Bronchial epithelial cell (primary cell): Measurements from ENCODE around the gene NANOS2. TPM values are rescaled to one million over a fixed set of nuclear protein-coding genes. Genes with fewer than 3 reads are reported as not detected.

ENCODE experiments used
- DNase-seq: peaks from one replicate; pipeline ENCODE4 v3.0.0-alpha.2; 2010; ENCODE audit warnings: low read depth
- FAIRE-seq: peaks from 2 replicates; lab custom pipeline; 2011; peaks lifted over from hg19 to GRCh38; lab: Jason Lieb, UNC
- H3K27me3 ChIP-seq: 2 replicates; pipeline ENCODE4 v1.5.1; 2011; ENCODE audit warnings: low read length; ENCODE audit not compliant: control insufficient read depth, insufficient read depth
- H3K36me3 ChIP-seq: 2 replicates; pipeline ENCODE4 v1.5.1; 2011; ENCODE audit warnings: low read length; ENCODE audit not compliant: control insufficient read depth, insufficient read depth
- H3K4me3 ChIP-seq: 2 replicates; pipeline ENCODE4 v1.5.1; 2011; ENCODE audit warnings: mild to moderate bottlenecking, low read depth, low read length, control low read depth
- total RNA-seq: library from RNA; depleted of rRNA; stranded (reverse); fragments of >200 nt; gene quantifications from 2 replicates; pipeline ENCODE4 v1.2.1, GENCODE V29; 2014
- TF ChIP-seq, protein P1 (sequence below): IDR thresholded peaks from 2 replicates; pipeline ENCODE4 v1.5.1; 2011; ENCODE audit warnings: mild to moderate bottlenecking, moderate library complexity, low read length, control low read depth, inconsistent platforms; ENCODE audit not compliant: insufficient read depth, severe bottlenecking

NANOS2 gene
- not detected in 2 replicates for total RNA-seq

DNA sequence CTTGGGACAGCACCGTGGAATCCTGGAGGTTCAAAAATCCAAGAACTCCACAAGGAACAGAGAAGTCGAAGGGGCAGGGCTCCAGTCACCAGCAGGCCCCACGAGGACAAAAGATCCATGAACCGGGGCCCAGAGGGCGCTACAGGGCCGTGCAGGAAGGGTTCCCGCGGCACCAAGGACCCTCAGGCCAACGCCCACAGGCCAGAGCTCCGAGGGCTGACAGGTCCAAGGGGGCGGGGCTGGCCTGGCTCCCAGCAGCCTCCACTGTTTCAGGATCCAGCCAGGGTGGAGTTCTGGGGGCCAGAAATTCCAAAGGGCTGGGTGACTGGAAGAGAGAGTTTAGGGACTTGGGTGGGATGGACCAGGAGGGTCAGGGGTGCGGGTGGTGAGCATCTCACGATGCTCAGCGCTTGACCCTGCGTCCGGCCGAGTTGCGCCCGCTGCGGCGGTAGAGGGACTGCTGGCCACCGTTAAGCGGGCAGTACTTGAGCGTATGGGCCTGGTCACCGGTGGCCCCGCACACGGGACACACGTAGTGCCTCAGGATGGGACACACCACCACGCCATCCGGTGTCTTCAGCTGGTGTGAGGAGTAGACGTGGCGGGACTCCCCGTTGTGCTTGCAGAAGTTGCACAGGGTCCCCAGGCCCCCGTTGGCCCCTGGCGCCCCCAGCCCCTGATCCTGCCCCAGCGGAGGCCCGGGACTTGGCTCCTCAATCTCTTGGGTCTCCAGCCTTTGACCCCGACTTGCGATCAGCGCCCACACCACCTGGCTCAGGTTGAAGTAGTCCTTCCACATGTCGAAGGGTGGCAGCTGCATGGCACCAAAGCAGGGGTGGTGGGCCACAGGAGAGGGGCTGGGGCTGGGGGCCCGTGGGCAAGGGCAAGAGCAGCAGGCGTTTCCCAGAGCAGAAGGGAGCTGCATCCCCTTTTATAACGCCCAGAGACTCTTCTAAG, at the start of gene NANOS2:
Gene NANOS2, minus strand, starts transcription at position 905 of the 957 bp plus-strand sequence. Its CDS starts 85 bp downstream, at position 820.
- Histone ChIP-seq H3K27me3 (no peaks in the 10 kb centered on the region), H3K4me3 (no peak within 1 kb of the TSS), H3K36me3 (no peaks in the 10 kb centered on the region)
- TF ChIP-seq, protein P1, sequence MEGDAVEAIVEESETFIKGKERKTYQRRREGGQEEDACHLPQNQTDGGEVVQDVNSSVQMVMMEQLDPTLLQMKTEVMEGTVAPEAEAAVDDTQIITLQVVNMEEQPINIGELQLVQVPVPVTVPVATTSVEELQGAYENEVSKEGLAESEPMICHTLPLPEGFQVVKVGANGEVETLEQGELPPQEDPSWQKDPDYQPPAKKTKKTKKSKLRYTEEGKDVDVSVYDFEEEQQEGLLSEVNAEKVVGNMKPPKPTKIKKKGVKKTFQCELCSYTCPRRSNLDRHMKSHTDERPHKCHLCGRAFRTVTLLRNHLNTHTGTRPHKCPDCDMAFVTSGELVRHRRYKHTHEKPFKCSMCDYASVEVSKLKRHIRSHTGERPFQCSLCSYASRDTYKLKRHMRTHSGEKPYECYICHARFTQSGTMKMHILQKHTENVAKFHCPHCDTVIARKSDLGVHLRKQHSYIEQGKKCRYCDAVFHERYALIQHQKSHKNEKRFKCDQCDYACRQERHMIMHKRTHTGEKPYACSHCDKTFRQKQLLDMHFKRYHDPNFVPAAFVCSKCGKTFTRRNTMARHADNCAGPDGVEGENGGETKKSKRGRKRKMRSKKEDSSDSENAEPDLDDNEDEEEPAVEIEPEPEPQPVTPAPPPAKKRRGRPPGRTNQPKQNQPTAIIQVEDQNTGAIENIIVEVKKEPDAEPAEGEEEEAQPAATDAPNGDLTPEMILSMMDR: no peak
- DNase-seq: no peak
- FAIRE-seq: no peak

DNA sequence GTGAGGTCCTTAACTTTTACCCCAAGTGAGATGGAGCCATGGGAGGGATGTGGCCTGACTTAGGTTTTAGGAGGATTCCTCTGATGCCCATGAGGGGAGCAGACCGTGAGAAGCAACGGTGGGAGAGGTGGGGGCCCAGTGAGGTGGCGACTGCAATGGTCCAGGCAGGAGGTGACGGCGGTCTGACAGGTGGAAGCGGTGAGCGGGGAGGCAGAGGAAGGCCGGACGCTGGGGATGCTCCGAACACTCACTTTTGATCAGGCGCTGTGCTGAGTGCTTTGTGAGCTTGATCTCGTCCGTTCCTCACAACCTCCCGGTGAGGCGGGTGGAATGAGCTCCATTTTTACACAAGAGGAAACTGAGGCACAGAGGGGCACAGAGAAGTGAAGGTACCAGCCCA, 47.4 kb upstream of the NANOS2 start:
- Histone ChIP-seq H3K4me3 (no peak overlapping the region), H3K27me3 (peaks cover 3% of the 10 kb centered on the region), H3K36me3 (no peaks in the 10 kb centered on the region)
- TF ChIP-seq, protein P1: no peak
- no peak for FAIRE-seq
- DNase-seq: no peak

DNA sequence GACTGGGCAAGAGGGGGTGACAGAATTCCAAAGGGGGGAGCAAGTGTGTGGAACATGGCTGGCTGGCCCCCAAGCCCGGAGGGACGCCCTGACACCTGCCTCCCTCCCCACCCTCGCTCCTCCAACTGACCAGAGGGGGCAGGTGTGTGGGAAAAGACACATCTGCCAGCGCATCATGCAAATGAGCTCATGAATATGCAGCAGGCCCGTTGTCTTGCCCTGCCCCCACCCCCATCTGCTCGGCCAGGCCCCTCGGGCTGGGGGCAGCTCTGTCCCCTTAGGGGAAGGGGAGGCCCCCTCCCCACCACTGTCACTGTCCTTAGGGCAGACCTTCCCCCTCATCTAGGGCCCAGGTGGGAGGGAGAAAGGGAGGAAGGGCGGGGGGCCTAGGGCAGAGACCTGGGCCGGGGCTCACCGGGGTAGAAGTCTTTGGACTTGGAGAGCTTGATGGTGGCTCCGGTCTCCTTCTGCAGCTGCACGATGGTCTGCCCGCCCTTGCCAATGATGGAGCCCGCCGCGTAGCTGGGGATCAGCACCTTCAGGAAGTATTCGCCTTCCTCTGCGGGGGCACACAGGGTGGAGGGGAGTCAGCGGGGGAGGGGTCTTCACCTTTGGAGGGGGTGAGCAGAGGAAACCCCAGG, 46.1 kb upstream of the NANOS2 start:
- FAIRE-seq (no peak), DNase-seq (no peak)
- no peaks in the 10 kb centered on the region for H3K36me3 ChIP-seq
- TF ChIP-seq, protein P1: peak; percentile 8
- H3K27me3 ChIP-seq: peaks cover 2% of the 10 kb centered on the region
- H3K4me3 ChIP-seq: no peak overlapping the region

DNA sequence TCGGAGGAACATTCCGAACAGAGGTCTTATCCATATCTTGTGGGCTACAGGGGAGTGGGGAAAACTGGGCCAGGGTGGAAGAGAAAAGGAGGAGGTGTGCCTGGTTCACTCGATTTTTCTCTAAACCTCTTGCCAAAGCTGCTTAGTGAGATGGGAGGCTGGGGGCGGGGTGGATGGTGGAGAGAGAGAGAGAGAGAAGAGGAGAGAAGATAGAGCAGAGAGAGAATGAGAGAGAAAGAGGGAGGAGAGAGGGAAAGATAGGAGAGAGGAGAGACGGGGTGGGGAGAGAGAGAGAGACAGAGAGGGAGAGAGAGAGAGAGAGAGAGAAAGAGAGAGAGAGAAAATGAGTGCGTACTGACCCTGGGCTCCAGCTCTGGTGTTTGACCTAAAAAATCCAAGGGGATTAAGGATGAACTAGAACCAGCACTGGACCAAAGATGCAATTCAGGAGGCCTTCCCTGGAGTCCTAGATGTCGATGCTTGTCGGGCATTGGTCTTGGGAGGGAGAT, 45.0 kb upstream of the NANOS2 start:
- FAIRE-seq: no peak
- no peaks in the 10 kb centered on the region for H3K36me3 ChIP-seq
- peaks cover 2% of the 10 kb centered on the region for H3K27me3 ChIP-seq
- TF ChIP-seq, protein P1: no peak
- DNase-seq: no peak
- H3K4me3 ChIP-seq: no peak overlapping the region

DNA sequence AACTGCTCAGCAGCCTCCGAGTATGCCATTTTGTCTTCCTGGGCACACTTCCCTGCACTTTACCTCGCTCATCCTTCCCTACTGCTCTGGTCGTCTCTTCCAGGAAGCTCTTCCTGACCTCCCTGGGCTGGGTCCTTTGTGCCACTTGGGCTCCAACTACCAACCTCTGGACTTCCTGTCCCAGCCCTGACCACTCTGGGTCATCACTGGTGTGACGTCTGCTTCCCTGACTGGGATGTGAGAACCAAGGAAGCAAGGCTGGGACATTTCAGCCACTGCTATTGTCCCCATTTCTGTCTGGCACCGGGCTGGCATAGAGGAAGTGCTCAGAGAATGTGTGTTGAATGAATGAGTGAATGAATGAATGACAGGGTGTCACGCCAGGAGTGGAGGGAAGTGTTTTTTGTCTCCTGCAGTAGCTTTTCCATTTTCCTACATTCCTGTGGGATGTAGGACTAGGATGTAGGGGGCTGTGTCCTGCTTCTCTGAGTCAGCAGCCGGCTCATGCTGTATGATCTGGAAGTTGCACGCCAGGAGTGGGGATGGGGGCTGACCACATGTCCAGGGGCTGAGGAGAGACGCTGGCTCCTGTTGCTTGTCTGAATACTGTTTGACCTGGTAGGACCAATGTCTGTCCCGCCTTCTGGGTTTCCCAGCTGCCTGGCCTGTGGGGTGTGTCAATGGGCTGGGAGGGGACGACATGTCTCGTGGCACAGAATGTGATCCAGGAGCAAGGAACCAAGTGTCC, 44.4 kb upstream of the NANOS2 start:
- DNase-seq (no peak), FAIRE-seq (no peak)
- TF ChIP-seq, protein P1: no peak
- H3K4me3 ChIP-seq: no peak overlapping the region
- no peaks in the 10 kb centered on the region for H3K36me3 ChIP-seq
- H3K27me3 ChIP-seq: peaks cover 2% of the 10 kb centered on the region
